ENCODE data around the gene DYSF.

GRCh38 chr2:71672826-71673795 is 219.8 kb downstream of the DYSF start:
- TF ChIP-seq CTCF (IDR thresholded peaks at IDR 0.05; ENCODE audit: low read length) (no peak), EZH2phosphoT487 (IDR thresholded peaks at IDR 0.05; ENCODE audit: low read length) (no peak)
